Adrenal gland (tissue), 5 donors: ENCODE results near the gene AP1S1.

Experiments used
- POLR2A ChIP-seq, 2 donors: fragments of 450-650 bp; IDR thresholded peaks; one replicate each; pipeline ENCODE4 v1.6.1; 2017; ENCODE audit warnings: antibody characterized with exemption in 2 of 2, mild to moderate bottlenecking in 2 of 2, moderate library complexity in 1 of 2
- TF ChIP-seq, protein P1 (sequence below), 6 experiments: fragments of 450-650 bp in 4 of 6; fragments of 200-600 bp in 2 of 6; sonication (generic) in 1 of 6; IDR thresholded peaks; 1 replicate in 5 of 6; 2 replicates in 1 of 6; pipeline versions ENCODE4 v1.5.1 to v1.8.0; 2016 to 2021; ENCODE audit warnings: antibody characterized with exemption in 6 of 6, mild to moderate bottlenecking in 2 of 6, moderate library complexity in 1 of 6
- donor health status: DM: no; HTN: no; CAD: no.

DNA sequence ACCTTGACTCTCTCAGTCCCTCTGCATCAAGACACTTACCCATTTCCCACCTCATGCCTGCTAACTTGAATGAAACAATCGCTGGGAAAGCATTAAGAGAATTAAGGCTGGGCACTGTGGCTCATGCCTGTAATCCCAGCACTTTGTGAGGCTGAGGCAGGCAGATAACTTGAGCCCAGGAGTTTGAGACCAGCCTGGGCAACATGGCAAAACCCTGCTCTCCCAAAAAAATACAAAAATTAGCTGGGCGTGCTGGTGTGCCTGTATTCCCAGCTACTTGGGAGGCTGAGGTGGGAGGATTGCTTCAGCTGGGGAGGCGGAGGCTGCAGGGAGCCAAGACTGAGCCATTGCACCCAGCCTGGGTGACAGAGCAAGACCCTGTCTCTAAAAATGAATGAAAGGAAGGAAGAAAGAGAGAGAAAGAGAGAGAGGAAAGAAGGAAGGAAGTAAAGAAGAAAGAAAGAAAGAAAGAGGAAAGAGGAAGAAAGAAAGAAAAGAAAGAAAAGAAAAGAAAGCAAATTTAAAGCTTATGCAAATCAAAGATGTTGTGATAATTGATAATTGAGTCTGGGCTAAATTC is 26.7 kb upstream of the AP1S1 start:
- TF ChIP-seq, protein P1, sequence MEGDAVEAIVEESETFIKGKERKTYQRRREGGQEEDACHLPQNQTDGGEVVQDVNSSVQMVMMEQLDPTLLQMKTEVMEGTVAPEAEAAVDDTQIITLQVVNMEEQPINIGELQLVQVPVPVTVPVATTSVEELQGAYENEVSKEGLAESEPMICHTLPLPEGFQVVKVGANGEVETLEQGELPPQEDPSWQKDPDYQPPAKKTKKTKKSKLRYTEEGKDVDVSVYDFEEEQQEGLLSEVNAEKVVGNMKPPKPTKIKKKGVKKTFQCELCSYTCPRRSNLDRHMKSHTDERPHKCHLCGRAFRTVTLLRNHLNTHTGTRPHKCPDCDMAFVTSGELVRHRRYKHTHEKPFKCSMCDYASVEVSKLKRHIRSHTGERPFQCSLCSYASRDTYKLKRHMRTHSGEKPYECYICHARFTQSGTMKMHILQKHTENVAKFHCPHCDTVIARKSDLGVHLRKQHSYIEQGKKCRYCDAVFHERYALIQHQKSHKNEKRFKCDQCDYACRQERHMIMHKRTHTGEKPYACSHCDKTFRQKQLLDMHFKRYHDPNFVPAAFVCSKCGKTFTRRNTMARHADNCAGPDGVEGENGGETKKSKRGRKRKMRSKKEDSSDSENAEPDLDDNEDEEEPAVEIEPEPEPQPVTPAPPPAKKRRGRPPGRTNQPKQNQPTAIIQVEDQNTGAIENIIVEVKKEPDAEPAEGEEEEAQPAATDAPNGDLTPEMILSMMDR (IDR thresholded peaks at IDR 0.05) = no peak
- no peak for TF ChIP-seq POLR2A (IDR thresholded peaks at IDR 0.05)
